BLaER1 treated with 17β-estradiol and CSF1 and Interleukin-3, amounts not matched to agents 10 nM and 100 nM (cell line): Measurements from ENCODE around the gene TTC39B.
"Not testable (repeated sequence)": the region's sequence is repeated elsewhere in the genome, so short reads cannot be mapped to it uniquely, and the experiment has no call there.

Experiments
- H3K27ac ChIP-seq, 11 experiments: shearing (Covaris generic); formaldehyde crosslinking; 2 replicates each; pipeline ENCODE4 v1.8.1; 2022
- H3K27me3 ChIP-seq, 11 experiments: shearing (Covaris generic); formaldehyde crosslinking; 2 replicates each; pipeline ENCODE4 v1.8.1; 2022
- H3K36me3 ChIP-seq, 11 experiments: shearing (Covaris generic); formaldehyde crosslinking; 2 replicates each; pipeline ENCODE4 v1.8.1; 2022
- H3K4me1 ChIP-seq, 10 experiments: shearing (Covaris generic); formaldehyde crosslinking; 2 replicates each; pipeline ENCODE4 v1.8.1; 2022
- H3K4me2 ChIP-seq, 11 experiments: shearing (Covaris generic); formaldehyde crosslinking; 2 replicates each; pipeline ENCODE4 v1.8.1; 2022
- H3K4me3 ChIP-seq, 10 experiments: shearing (Covaris generic); formaldehyde crosslinking; 2 replicates each; pipeline ENCODE4 v1.8.1; 2022
- H3K9ac ChIP-seq, 11 experiments: shearing (Covaris generic); formaldehyde crosslinking; 2 replicates each; pipeline ENCODE4 v1.8.1; 2022
- H3K9me3 ChIP-seq, 11 experiments: shearing (Covaris generic); formaldehyde crosslinking; replicated peaks in 1 of 11; 2 replicates each; pipeline ENCODE4 v1.8.1; 2022
- H4K20me1 ChIP-seq, 11 experiments: shearing (Covaris generic); formaldehyde crosslinking; 2 replicates each; pipeline ENCODE4 v1.8.1; 2022
- Cebpa-rat ChIP-seq, 11 experiments: shearing (Covaris generic); IDR thresholded peaks; 2 replicates each; pipeline ENCODE4 v1.8.1; 2022

Gene TTC39B

DNA sequence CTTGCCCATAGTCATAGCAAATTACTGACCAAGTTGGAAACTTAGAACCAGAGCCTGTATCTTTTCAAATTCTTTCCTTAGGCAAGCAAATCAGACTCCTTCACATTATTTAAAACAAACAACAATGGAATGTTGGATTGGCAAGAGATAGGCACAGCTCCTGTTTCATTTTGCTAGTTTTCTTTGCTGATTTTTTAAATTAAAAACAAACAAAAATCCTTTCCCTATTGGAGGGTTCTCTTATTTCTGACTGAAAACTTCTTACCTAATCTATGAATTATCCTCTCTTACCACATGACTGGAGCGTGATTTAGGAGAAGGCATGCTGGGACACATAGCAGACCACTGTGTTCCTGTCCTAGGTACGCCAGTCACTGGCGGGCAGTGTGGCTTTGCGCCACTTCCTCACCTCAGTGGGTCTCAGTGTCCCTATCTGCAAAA, 63.0 kb downstream of the TTC39B start:
- no peaks in the 10 kb centered on the region for H3K36me3 ChIP-seq
- no peak overlapping the region for H3K9ac ChIP-seq
- H3K4me1 ChIP-seq, result peaks cover 0 to 12% (median 4%) of the 10 kb centered on the region in 10 experiments; a peak in 6 of 20 replicates
- peaks cover 0 to 6% (median 0%) of the 10 kb centered on the region in 11 experiments; a peak in 1 of 22 replicates for H3K9me3 ChIP-seq
- no peak overlapping the region for H3K27ac ChIP-seq
- H3K4me2 ChIP-seq, result no peak overlapping the region
- H3K27me3 ChIP-seq, result no peaks in the 10 kb centered on the region
- H4K20me1 ChIP-seq, result no peaks in the 10 kb centered on the region
- TF ChIP-seq Cebpa-rat (IDR thresholded peaks at IDR 0.05), result no peak
- H3K4me3 ChIP-seq, result no peak overlapping the region

DNA sequence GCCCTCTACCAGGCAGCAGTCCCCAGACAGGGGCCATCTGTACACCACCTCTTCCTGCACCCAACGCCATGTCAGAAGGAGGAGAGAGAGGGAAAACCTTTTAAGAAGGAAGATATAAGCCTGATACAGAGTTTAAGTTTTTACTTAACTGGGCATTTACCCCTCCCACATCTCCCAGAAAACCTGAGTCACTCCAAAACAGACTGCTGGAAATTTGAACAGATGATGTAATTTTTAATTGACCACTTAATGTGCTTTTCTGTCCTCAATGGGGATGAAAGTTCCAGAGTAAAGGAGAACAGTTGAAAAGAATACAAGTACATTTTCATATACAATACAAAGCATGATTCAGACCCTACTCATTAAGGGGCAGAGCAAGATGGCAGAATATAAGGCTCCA, 63.9 kb downstream of the TTC39B start:
- Histone ChIP-seq H3K4me3 (no peak overlapping the region), H3K27ac (no peak overlapping the region), H3K9ac (no peak overlapping the region), H4K20me1 (no peaks in the 10 kb centered on the region), H3K4me1 (peaks cover 0 to 12% (median 4%) of the 10 kb centered on the region in 10 experiments; a peak in 6 of 20 replicates), H3K27me3 (no peaks in the 10 kb centered on the region), H3K36me3 (no peaks in the 10 kb centered on the region), H3K9me3 (peaks cover under 1 to 12% (median 6%) of the 10 kb centered on the region in 11 experiments; a peak in 13 of 22 replicates), H3K4me2 (no peak overlapping the region)
- TF ChIP-seq Cebpa-rat (IDR thresholded peaks at IDR 0.05), result no peak

DNA sequence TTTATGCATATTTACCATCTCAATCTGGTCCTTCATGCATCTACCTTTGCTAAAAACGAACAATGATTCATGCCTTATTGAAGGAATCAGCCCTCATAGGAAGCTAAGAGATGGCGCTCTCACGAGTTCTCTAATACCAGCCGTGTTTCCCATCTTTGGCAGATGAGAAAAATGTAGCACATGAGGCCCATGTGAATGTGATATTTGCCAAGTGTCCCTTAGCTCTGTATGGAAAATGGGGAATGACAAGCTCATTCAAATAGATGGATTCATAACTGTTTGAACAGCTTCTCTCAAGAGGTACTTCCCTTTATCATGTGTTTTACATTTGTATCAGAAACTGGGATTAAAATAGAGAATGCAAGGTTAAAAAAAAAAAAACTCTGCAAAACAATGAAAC, 66.1 kb downstream of the TTC39B start:
- Histone ChIP-seq H3K36me3 (no peaks in the 10 kb centered on the region), H3K27me3 (no peaks in the 10 kb centered on the region), H4K20me1 (no peaks in the 10 kb centered on the region), H3K9me3 (peaks cover 13 to 30% (median 17%) of the 10 kb centered on the region in 11 experiments; a peak in 19 of 22 replicates), H3K27ac (no peak overlapping the region), H3K4me1 (peaks cover 0 to 12% (median 4%) of the 10 kb centered on the region in 10 experiments; a peak in 6 of 20 replicates), H3K4me3 (no peak overlapping the region), H3K4me2 (peak overlapping the region in 6 of 11 experiments; percentile 4 to 52 (median 18); a peak in 7 of 22 replicates), H3K9ac (no peak overlapping the region)
- no peak for TF ChIP-seq Cebpa-rat (IDR thresholded peaks at IDR 0.05)

DNA sequence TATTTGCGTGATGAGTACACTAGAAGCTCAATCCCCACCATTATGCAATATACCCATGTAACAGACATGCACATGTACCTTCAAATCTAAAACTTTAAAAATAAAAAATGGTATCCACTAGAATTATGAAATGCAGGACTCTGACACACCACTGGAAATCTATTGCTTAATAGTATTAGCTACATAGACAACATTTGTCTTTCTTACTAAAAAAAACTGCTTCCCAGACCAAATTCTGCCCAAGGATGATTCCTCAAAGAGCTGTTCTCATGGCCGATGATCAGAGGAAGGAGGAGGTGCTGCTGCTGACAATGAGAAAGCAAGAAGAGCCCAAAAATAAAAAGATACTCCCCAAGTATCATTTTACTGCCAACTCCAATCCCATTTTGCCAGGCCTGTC, 67.2 kb downstream of the TTC39B start:
- H3K27me3 ChIP-seq, result no peaks in the 10 kb centered on the region
- H3K36me3 ChIP-seq, result no peaks in the 10 kb centered on the region
- H3K9me3 ChIP-seq, result peaks cover 21 to 41% (median 28%) of the 10 kb centered on the region in 11 experiments
- no peak overlapping the region for H3K4me2 ChIP-seq
- no peak overlapping the region for H3K4me3 ChIP-seq
- H3K4me1 ChIP-seq, result peaks cover 0 to 12% (median 4%) of the 10 kb centered on the region in 10 experiments; a peak in 6 of 20 replicates
- no peak overlapping the region for H3K9ac ChIP-seq
- no peak overlapping the region for H3K27ac ChIP-seq
- TF ChIP-seq Cebpa-rat (IDR thresholded peaks at IDR 0.05), result no peak
- H4K20me1 ChIP-seq, result no peaks in the 10 kb centered on the region

DNA sequence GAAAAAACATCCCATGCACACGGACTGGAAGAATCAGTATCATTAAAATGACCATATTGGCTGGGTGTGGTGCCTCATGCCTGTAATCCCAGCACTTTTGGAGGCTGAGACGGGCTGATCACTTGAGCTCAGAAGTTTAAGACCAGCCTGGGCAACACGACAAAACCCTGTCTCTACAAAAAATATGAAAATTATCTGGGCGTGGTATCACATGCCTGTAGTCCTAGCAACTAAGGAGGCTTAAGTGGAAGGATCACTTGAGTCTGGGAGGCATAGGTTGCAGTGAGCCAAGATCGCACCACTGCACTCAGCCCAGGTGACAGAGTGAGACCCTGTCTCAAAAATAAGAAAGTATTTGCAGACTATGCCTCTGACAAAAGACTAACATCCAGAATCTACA, 68.4 kb downstream of the TTC39B start:
- H3K36me3 ChIP-seq, result no peaks in the 10 kb centered on the region
- no peak overlapping the region for H3K4me2 ChIP-seq
- H3K9ac ChIP-seq, result no peak overlapping the region
- peaks cover 0 to 12% (median 4%) of the 10 kb centered on the region in 10 experiments; a peak in 6 of 20 replicates for H3K4me1 ChIP-seq
- TF ChIP-seq Cebpa-rat (IDR thresholded peaks at IDR 0.05), result no peak
- H3K27ac ChIP-seq, result no peak overlapping the region
- H3K4me3 ChIP-seq, result no peak overlapping the region
- H3K9me3 ChIP-seq, result peaks cover 31 to 47% (median 38%) of the 10 kb centered on the region in 11 experiments
- H3K27me3 ChIP-seq, result no peaks in the 10 kb centered on the region
- H4K20me1 ChIP-seq, result no peaks in the 10 kb centered on the region

DNA sequence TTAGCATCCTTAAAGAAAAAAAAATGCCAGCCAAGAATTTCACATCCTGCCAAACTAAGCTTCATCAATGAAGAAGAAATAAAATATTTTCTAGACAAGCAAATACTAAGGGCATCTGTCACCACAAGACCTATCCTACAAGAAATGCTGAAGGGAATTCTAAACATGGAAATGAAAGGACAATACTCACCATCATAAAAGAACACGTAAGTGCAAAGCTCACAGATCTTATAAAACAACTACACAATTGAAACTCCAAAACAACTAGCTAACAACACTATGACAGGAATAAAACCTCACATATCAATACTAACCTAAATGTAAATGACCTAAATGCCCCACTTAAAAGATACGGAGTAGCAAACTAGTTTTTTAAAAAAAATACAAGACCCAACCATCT, 71.4 kb downstream of the TTC39B start:
- no peak overlapping the region for H3K4me2 ChIP-seq
- no peaks in the 10 kb centered on the region for H3K27me3 ChIP-seq
- no peak overlapping the region for H3K27ac ChIP-seq
- no peak overlapping the region for H3K4me3 ChIP-seq
- H3K9ac ChIP-seq, result no peak overlapping the region
- no peaks in the 10 kb centered on the region for H4K20me1 ChIP-seq
- H3K9me3 ChIP-seq, result peaks cover 37 to 63% (median 53%) of the 10 kb centered on the region in 11 experiments
- H3K4me1 ChIP-seq, result peaks cover 0 to 8% (median under 1%) of the 10 kb centered on the region in 10 experiments; a peak in 6 of 20 replicates
- no peak for TF ChIP-seq Cebpa-rat (IDR thresholded peaks at IDR 0.05)
- no peaks in the 10 kb centered on the region for H3K36me3 ChIP-seq

DNA sequence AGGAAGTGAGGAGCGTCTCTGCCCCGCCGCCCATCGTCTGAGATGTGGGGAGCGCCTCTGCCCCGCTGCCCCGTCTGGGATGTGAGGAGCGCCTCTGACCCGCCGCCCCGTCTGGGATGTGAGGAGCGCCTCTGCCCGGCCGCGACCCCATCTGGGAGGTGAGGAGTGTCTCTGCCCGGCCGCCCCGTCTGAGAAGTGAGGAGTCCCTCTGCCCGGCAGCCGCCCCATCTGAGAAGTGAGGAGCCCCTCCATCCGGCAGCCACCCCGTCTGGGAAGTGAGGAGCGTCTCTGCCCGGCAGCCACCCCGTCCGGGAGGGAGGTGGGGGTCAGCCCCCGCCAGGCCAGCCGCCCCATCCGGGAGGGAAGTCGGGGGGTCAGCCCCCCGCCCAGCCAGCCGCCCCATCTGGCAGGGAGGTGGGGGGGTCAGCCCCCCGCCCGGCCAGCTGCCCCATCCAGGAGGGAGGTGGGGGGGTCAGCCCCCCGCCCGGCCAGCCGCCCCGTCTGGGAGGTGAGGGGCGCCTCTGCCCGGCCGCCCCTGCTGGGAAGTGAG, 73.0 kb downstream of the TTC39B start:
- H3K27me3 ChIP-seq, H4K20me1 ChIP-seq, H3K4me3 ChIP-seq, H3K4me1 ChIP-seq, H3K27ac ChIP-seq, H3K36me3 ChIP-seq, H3K9ac ChIP-seq, H3K4me2 ChIP-seq: not testable (repeated sequence)
- H3K9me3 ChIP-seq, result peaks cover 37 to 63% (median 53%) of the 10 kb centered on the region in 11 experiments

DNA sequence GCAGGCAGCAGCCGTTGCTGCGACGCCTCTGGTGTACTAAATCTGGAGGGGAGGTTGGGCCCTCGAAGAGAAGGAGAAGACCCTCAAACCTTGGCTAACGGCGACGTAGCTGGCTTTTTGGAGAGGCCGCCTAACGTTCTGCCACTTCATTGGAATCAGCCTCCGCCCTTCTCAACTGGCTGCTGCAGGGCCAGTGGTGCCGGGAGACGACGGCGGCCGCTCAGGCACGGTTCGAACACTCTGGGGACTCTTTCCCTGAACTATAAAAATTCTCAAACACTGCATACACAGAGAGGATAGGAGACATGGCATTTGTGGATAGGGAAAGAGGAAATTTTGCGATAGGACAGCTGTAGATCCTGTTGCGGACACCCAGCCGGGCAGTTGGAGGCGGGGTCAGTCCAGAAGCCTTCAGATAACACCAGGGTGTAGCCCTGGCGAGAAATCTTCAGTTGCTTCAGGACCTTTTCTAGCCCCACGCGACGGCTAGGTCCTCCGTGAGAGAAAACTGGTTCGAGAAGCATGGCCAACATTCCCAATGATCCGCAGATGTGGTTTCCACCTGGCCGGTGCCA, 74.2 kb downstream of the TTC39B start:
- peaks cover 28 to 52% (median 45%) of the 10 kb centered on the region in 11 experiments for H3K9me3 ChIP-seq
- H3K9ac ChIP-seq, H3K4me1 ChIP-seq, H3K36me3 ChIP-seq, H3K27me3 ChIP-seq, H3K4me3 ChIP-seq, H4K20me1 ChIP-seq, H3K4me2 ChIP-seq, H3K27ac ChIP-seq: not testable (repeated sequence)

DNA sequence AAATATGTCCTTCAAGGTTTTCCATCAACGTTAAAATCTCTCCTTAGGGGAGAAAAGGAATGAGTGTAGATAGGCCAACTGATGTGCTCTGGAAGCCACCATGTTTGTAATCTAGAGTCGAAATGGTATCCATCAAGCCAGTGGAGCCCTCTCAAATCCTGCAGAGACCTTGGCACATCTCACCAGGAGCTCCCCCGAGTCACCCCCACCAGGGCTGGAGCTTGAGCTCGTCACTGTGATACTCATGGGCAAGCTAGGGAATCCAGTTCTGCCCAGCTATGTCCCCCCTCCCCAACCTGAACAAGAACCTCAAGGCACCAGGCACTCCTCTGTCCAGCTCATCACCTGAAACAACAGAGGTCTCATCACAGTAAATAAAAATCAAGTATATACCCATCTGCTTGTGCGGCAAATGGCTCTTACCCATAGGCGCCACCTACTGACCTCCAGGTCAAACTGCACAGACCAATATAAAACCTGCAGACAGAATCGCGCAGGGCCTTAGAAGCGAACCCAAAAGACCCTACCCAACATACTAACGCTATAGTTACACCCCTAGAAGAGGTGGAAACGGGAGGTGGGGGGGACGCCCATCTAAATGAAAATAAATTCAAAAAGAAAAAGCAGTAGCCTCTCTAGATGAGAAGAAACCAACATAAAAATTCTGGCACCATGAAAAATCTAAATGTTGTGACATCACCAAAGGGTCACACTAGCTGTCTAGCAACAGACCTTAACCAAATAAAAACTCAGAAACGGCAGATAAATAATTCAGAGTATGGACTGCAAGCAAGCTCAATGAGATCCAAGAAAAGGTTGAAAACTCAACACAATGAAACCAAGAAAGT, 75.0 kb downstream of the TTC39B start:
- H3K27me3 ChIP-seq, result no peaks in the 10 kb centered on the region
- no peaks in the 10 kb centered on the region for H3K36me3 ChIP-seq
- H3K27ac ChIP-seq, result no peak overlapping the region
- H3K4me3 ChIP-seq, result no peak overlapping the region
- no peaks in the 10 kb centered on the region for H4K20me1 ChIP-seq
- no peaks in the 10 kb centered on the region for H3K4me1 ChIP-seq
- H3K9me3 ChIP-seq, result peaks cover 22 to 44% (median 39%) of the 10 kb centered on the region in 11 experiments
- H3K9ac ChIP-seq, result no peak overlapping the region
- TF ChIP-seq Cebpa-rat (IDR thresholded peaks at IDR 0.05), result no peak
- no peak overlapping the region for H3K4me2 ChIP-seq
